ENCODE results near the gene SHISAL1.
"Not testable (repeated sequence)": the region's sequence is repeated elsewhere in the genome, so short reads cannot be mapped to it uniquely, and the experiment has no call there.

SHISAL1 gene

GRCh38 chr22:44325718-44326490 is 13.2 kb upstream of the SHISAL1 start:
- Histone ChIP-seq H3K9me3 (ENCODE audit: control insufficient read depth, low read length) (no peaks in the 10 kb centered on the region), H3K4me3 (ENCODE audit: low read depth, low read length) (peak overlapping the region; percentile 25), H3K27ac (no peak overlapping the region), H3K4me1 (no peaks in the 10 kb centered on the region), H2AFZ (no peak overlapping the region), H3K79me2 (no peaks in the 10 kb centered on the region), H3K27me3 (ENCODE audit: control insufficient read depth, insufficient read depth, low read length) (no peaks in the 10 kb centered on the region), H3K9ac (no peak overlapping the region), H3K36me3 (ENCODE audit: control insufficient read depth, insufficient read depth, low read length) (no peaks in the 10 kb centered on the region), H3K4me2 (ENCODE audit: low read length) (peak overlapping the region; percentile 36)
- TF ChIP-seq CTCF (IDR thresholded peaks at IDR 0.05): no peak

- H3K9me3 ChIP-seq (ENCODE audit: control insufficient read depth, low read length); H3K4me1 ChIP-seq; H3K4me3 ChIP-seq (ENCODE audit: low read depth, low read length); H3K36me3 ChIP-seq (ENCODE audit: control insufficient read depth, insufficient read depth, low read length); H3K4me2 ChIP-seq (ENCODE audit: low read length); H3K9ac ChIP-seq; H3K79me2 ChIP-seq; H2AFZ ChIP-seq; H3K27ac ChIP-seq; H3K27me3 ChIP-seq (ENCODE audit: control insufficient read depth, insufficient read depth, low read length): not testable (repeated sequence)
Observed at GRCh38 chr22:44323140-44323790, 10.5 kb upstream of the SHISAL1 start.

GRCh38 chr22:44319685-44320084 is 6.9 kb upstream of the SHISAL1 start:
- Histone ChIP-seq H3K9me3 (ENCODE audit: control insufficient read depth, low read length) (no peaks in the 10 kb centered on the region), H3K4me1 (no peaks in the 10 kb centered on the region)

GRCh38 chr22:44318751-44319150 is 6.0 kb upstream of the SHISAL1 start:
- Histone ChIP-seq H3K27ac (no peak overlapping the region), H3K9me3 (ENCODE audit: control insufficient read depth, low read length) (no peaks in the 10 kb centered on the region)
- no peak for TF ChIP-seq CTCF (IDR thresholded peaks at IDR 0.05)

More at GRCh38 chr22:44319685-44320084, 6.9 kb upstream of the SHISAL1 start:
- H2AFZ ChIP-seq: no peak overlapping the region
- H3K4me2 ChIP-seq (ENCODE audit: low read length): no peak overlapping the region
- no peak for TF ChIP-seq CTCF (IDR thresholded peaks at IDR 0.05)
- H3K27me3 ChIP-seq (ENCODE audit: control insufficient read depth, insufficient read depth, low read length): no peaks in the 10 kb centered on the region
- H3K9ac ChIP-seq: no peak overlapping the region
- H3K36me3 ChIP-seq (ENCODE audit: control insufficient read depth, insufficient read depth, low read length): no peaks in the 10 kb centered on the region
- H3K4me3 ChIP-seq (ENCODE audit: low read depth, low read length): no peak overlapping the region
- H3K27ac ChIP-seq: no peak overlapping the region
- no peaks in the 10 kb centered on the region for H3K79me2 ChIP-seq

GRCh38 chr22:44317886-44318637 is 5.3 kb upstream of the SHISAL1 start:
- Histone ChIP-seq H2AFZ (no peak overlapping the region), H3K9ac (no peak overlapping the region), H3K27me3 (ENCODE audit: control insufficient read depth, insufficient read depth, low read length) (no peaks in the 10 kb centered on the region), H3K9me3 (ENCODE audit: control insufficient read depth, low read length) (no peaks in the 10 kb centered on the region), H3K79me2 (no peaks in the 10 kb centered on the region), H3K4me2 (ENCODE audit: low read length) (no peak overlapping the region), H3K27ac (no peak overlapping the region), H3K4me3 (ENCODE audit: low read depth, low read length) (no peak overlapping the region), H3K4me1 (no peaks in the 10 kb centered on the region), H3K36me3 (ENCODE audit: control insufficient read depth, insufficient read depth, low read length) (no peaks in the 10 kb centered on the region)
- no peak for TF ChIP-seq CTCF (IDR thresholded peaks at IDR 0.05)

More at GRCh38 chr22:44318751-44319150, 6.0 kb upstream of the SHISAL1 start:
- Histone ChIP-seq H3K79me2 (no peaks in the 10 kb centered on the region), H3K4me1 (no peaks in the 10 kb centered on the region), H3K9ac (no peak overlapping the region), H3K36me3 (ENCODE audit: control insufficient read depth, insufficient read depth, low read length) (no peaks in the 10 kb centered on the region), H3K4me3 (ENCODE audit: low read depth, low read length) (no peak overlapping the region), H2AFZ (no peak overlapping the region), H3K27me3 (ENCODE audit: control insufficient read depth, insufficient read depth, low read length) (no peaks in the 10 kb centered on the region), H3K4me2 (ENCODE audit: low read length) (no peak overlapping the region)
